BLaER1 treated with 17β-estradiol and CSF1 and Interleukin-3, amounts not matched to agents 10 nM and 100 nM (cell line): ENCODE measurements around the gene ZNF331.

Experiments
- H3K27ac ChIP-seq, 11 experiments: shearing (Covaris generic); formaldehyde crosslinking; 2 replicates each; pipeline ENCODE4 v1.8.1; 2022
- H3K27me3 ChIP-seq, 11 experiments: shearing (Covaris generic); formaldehyde crosslinking; 2 replicates each; pipeline ENCODE4 v1.8.1; 2022
- H3K36me3 ChIP-seq, 11 experiments: shearing (Covaris generic); formaldehyde crosslinking; 2 replicates each; pipeline ENCODE4 v1.8.1; 2022
- H3K4me1 ChIP-seq, 10 experiments: shearing (Covaris generic); formaldehyde crosslinking; 2 replicates each; pipeline ENCODE4 v1.8.1; 2022
- H3K4me2 ChIP-seq, 11 experiments: shearing (Covaris generic); formaldehyde crosslinking; 2 replicates each; pipeline ENCODE4 v1.8.1; 2022
- H3K4me3 ChIP-seq, 10 experiments: shearing (Covaris generic); formaldehyde crosslinking; 2 replicates each; pipeline ENCODE4 v1.8.1; 2022
- H3K9ac ChIP-seq, 11 experiments: shearing (Covaris generic); formaldehyde crosslinking; 2 replicates each; pipeline ENCODE4 v1.8.1; 2022
- H3K9me3 ChIP-seq, 11 experiments: shearing (Covaris generic); formaldehyde crosslinking; replicated peaks in 1 of 11; 2 replicates each; pipeline ENCODE4 v1.8.1; 2022
- H4K20me1 ChIP-seq, 11 experiments: shearing (Covaris generic); formaldehyde crosslinking; 2 replicates each; pipeline ENCODE4 v1.8.1; 2022
- Cebpa-rat ChIP-seq, 11 experiments: shearing (Covaris generic); IDR thresholded peaks; 2 replicates each; pipeline ENCODE4 v1.8.1; 2022

Gene ZNF331

GRCh38 chr19:53594811-53595509, 57.0 kb downstream of the ZNF331 start:
- H3K4me3 ChIP-seq = no peak overlapping the region
- no peaks in the 10 kb centered on the region for H3K27me3 ChIP-seq
- TF ChIP-seq Cebpa-rat (IDR thresholded peaks at IDR 0.05) = no peak
- H3K27ac ChIP-seq = no peak overlapping the region
- no peak overlapping the region for H3K4me2 ChIP-seq
- no peaks in the 10 kb centered on the region for H3K36me3 ChIP-seq
- H4K20me1 ChIP-seq = no peaks in the 10 kb centered on the region
- peaks cover 0 to 7% (median 0%) of the 10 kb centered on the region in 11 experiments; a peak in 3 of 22 replicates for H3K9me3 ChIP-seq
- 0 out of 20 replicates have a peak, but pooled peaks cover 0 to 3% (median 0%) of the 10 kb centered on the region in 10 experiments for H3K4me1 ChIP-seq
- no peak overlapping the region for H3K9ac ChIP-seq

GRCh38 chr19:53595510-53595867, 57.5 kb downstream of the ZNF331 start:
- TF ChIP-seq Cebpa-rat (IDR thresholded peaks at IDR 0.05) = no peak
- Histone ChIP-seq H3K9ac (no peak overlapping the region), H3K27ac (no peak overlapping the region), H3K36me3 (no peaks in the 10 kb centered on the region), H3K9me3 (peaks cover 0 to 7% (median 0%) of the 10 kb centered on the region in 11 experiments; a peak in 3 of 22 replicates), H4K20me1 (no peaks in the 10 kb centered on the region), H3K4me3 (no peak overlapping the region), H3K27me3 (no peaks in the 10 kb centered on the region), H3K4me1 (0 out of 20 replicates have a peak, but pooled peaks cover 0 to 3% (median 0%) of the 10 kb centered on the region in 10 experiments), H3K4me2 (no peak overlapping the region)

- H3K36me3 ChIP-seq = no peaks in the 10 kb centered on the region
- H4K20me1 ChIP-seq = no peaks in the 10 kb centered on the region
- no peak overlapping the region for H3K9ac ChIP-seq
- no peak overlapping the region for H3K27ac ChIP-seq
- no peaks in the 10 kb centered on the region for H3K27me3 ChIP-seq
- H3K9me3 ChIP-seq = peaks cover 0 to 7% (median 0%) of the 10 kb centered on the region in 11 experiments; a peak in 3 of 22 replicates
- H3K4me2 ChIP-seq = no peak overlapping the region
- H3K4me3 ChIP-seq = no peak overlapping the region
- H3K4me1 ChIP-seq = 0 out of 20 replicates have a peak, but pooled peaks cover 0 to 3% (median 0%) of the 10 kb centered on the region in 10 experiments
- TF ChIP-seq Cebpa-rat (IDR thresholded peaks at IDR 0.05) = no peak
Measured at GRCh38 chr19:53596056-53596455, 58.1 kb downstream of the ZNF331 start.

GRCh38 chr19:53597023-53597422, 59.1 kb downstream of the ZNF331 start:
- Histone ChIP-seq H3K9me3 (peaks cover 0 to 7% (median 0%) of the 10 kb centered on the region in 11 experiments; a peak in 3 of 22 replicates), H3K4me3 (no peak overlapping the region), H3K9ac (no peak overlapping the region), H3K4me1 (0 out of 20 replicates have a peak, but pooled peaks cover 0 to 3% (median 0%) of the 10 kb centered on the region in 10 experiments), H3K27me3 (no peaks in the 10 kb centered on the region), H3K4me2 (no peak overlapping the region), H3K27ac (no peak overlapping the region), H4K20me1 (no peaks in the 10 kb centered on the region), H3K36me3 (no peaks in the 10 kb centered on the region)
- TF ChIP-seq Cebpa-rat (IDR thresholded peaks at IDR 0.05) = no peak

- TF ChIP-seq Cebpa-rat (IDR thresholded peaks at IDR 0.05) = no peak
- H3K27ac ChIP-seq = no peak overlapping the region
Measured at GRCh38 chr19:53598361-53598760, 60.4 kb downstream of the ZNF331 start.

GRCh38 chr19:53600217-53600616, 62.3 kb downstream of the ZNF331 start:
- H4K20me1 ChIP-seq = no peaks in the 10 kb centered on the region
- TF ChIP-seq Cebpa-rat (IDR thresholded peaks at IDR 0.05) = no peak
- no peaks in the 10 kb centered on the region for H3K27me3 ChIP-seq

More at GRCh38 chr19:53598361-53598760, 60.4 kb downstream of the ZNF331 start:
- H3K36me3 ChIP-seq = no peaks in the 10 kb centered on the region
- no peaks in the 10 kb centered on the region for H4K20me1 ChIP-seq
- peaks cover 0 to 7% (median 0%) of the 10 kb centered on the region in 11 experiments; a peak in 3 of 22 replicates for H3K9me3 ChIP-seq
- H3K9ac ChIP-seq = no peak overlapping the region
- no peak overlapping the region for H3K4me3 ChIP-seq
- H3K27me3 ChIP-seq = no peaks in the 10 kb centered on the region
- H3K4me2 ChIP-seq = no peak overlapping the region
- H3K4me1 ChIP-seq = 0 out of 20 replicates have a peak, but pooled peaks cover 0 to 3% (median 0%) of the 10 kb centered on the region in 10 experiments

GRCh38 chr19:53606031-53606430, 68.1 kb downstream of the ZNF331 start:
- H3K27me3 ChIP-seq = no peaks in the 10 kb centered on the region
- TF ChIP-seq Cebpa-rat (IDR thresholded peaks at IDR 0.05) = no peak
- no peak overlapping the region for H3K9ac ChIP-seq
- peaks cover 0 to 3% (median 0%) of the 10 kb centered on the region in 11 experiments; a peak in 2 of 22 replicates for H3K9me3 ChIP-seq
- H3K4me2 ChIP-seq = no peak overlapping the region
- H3K36me3 ChIP-seq = no peaks in the 10 kb centered on the region
- no peaks in the 10 kb centered on the region for H3K4me1 ChIP-seq
- H3K4me3 ChIP-seq = no peak overlapping the region
- no peak overlapping the region for H3K27ac ChIP-seq
- no peaks in the 10 kb centered on the region for H4K20me1 ChIP-seq

More at GRCh38 chr19:53600217-53600616, 62.3 kb downstream of the ZNF331 start:
- Histone ChIP-seq H3K9me3 (peaks cover 0 to 3% (median 0%) of the 10 kb centered on the region in 11 experiments; a peak in 1 of 22 replicates), H3K4me3 (no peak overlapping the region), H3K4me2 (no peak overlapping the region), H3K9ac (no peak overlapping the region), H3K4me1 (0 out of 20 replicates have a peak, but pooled peaks cover 0 to 3% (median 0%) of the 10 kb centered on the region in 10 experiments), H3K36me3 (no peaks in the 10 kb centered on the region), H3K27ac (no peak overlapping the region)

GRCh38 chr19:53608381-53608780, 70.4 kb downstream of the ZNF331 start:
- Histone ChIP-seq H3K36me3 (no peaks in the 10 kb centered on the region), H3K27me3 (no peaks in the 10 kb centered on the region), H4K20me1 (no peaks in the 10 kb centered on the region), H3K4me1 (no peaks in the 10 kb centered on the region), H3K9me3 (peaks cover 0 to 3% (median 0%) of the 10 kb centered on the region in 11 experiments; a peak in 2 of 22 replicates), H3K4me2 (no peak overlapping the region), H3K9ac (no peak overlapping the region), H3K4me3 (no peak overlapping the region), H3K27ac (no peak overlapping the region)
- TF ChIP-seq Cebpa-rat (IDR thresholded peaks at IDR 0.05) = no peak

GRCh38 chr19:53612762-53613526, 75.0 kb downstream of the ZNF331 start:
- H3K4me3 ChIP-seq = no peak overlapping the region
- H3K27me3 ChIP-seq = no peaks in the 10 kb centered on the region
- no peak overlapping the region for H3K27ac ChIP-seq
- no peaks in the 10 kb centered on the region for H3K4me1 ChIP-seq
- peaks cover 7 to 13% (median 11%) of the 10 kb centered on the region in 11 experiments; a peak in 16 of 22 replicates for H3K9me3 ChIP-seq
- no peak overlapping the region for H3K4me2 ChIP-seq
- H4K20me1 ChIP-seq = no peaks in the 10 kb centered on the region
- H3K9ac ChIP-seq = no peak overlapping the region
- TF ChIP-seq Cebpa-rat (IDR thresholded peaks at IDR 0.05) = no peak
- no peaks in the 10 kb centered on the region for H3K36me3 ChIP-seq
